ENCODE data around the gene MAP2K1.

MAP2K1 gene

DNA sequence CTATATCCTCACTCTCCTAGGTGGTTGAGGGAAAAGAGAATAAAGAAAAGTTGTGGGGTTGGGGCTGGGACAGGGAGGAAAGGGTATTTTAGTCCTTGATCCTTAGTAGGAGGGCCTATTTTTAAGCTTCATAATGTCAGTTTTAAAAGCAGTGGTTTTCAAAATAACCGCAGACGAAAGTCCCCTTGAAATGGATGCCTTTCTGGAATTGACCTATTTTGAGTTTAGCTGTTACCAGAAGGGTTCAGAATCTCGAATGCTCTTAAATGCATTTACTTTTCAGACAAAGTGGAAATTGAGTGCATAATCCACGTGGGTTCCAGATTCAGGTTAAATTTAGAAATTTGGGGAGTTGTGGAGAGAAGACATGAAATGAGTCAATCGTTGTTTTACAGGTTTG, 16.6 kb downstream of the MAP2K1 start:
- Histone ChIP-seq H3K27ac (ENCODE audit: low read length) (no peak overlapping the region), H3K27me3 (replicated peaks; ENCODE audit: insufficient read depth, low read length) (no peaks in the 10 kb centered on the region), H4K20me1 (ENCODE audit: insufficient read depth, low read length) (peaks cover 14% of the 10 kb centered on the region; the same call in 1 of the 2 replicates), H3K79me2 (ENCODE audit: low read length) (peaks cover 99% of the 10 kb centered on the region), H3K36me3 (replicated peaks; ENCODE audit: insufficient read depth, low read length) (no peaks in the 10 kb centered on the region), H3K9me2 (replicated peaks; ENCODE audit: insufficient read depth, low read length) (no peaks in the 10 kb centered on the region), H2AFZ (ENCODE audit: low read length) (no peak overlapping the region), H3K9me3 (replicated peaks; ENCODE audit: insufficient read depth, low read length) (no peaks in the 10 kb centered on the region), H3K4me1 (ENCODE audit: low read length) (no peaks in the 10 kb centered on the region), H3K4me2 (ENCODE audit: low read depth, low read length) (no peak overlapping the region), H3K4me3 (ENCODE audit: low read length) (no peak overlapping the region), H3K9ac (ENCODE audit: low read length) (no peak overlapping the region), H3F3A (ENCODE audit: insufficient read depth, low read length) (no peaks in the 10 kb centered on the region)
- DNase-seq = no peak
- TF ChIP-seq, protein P1, sequence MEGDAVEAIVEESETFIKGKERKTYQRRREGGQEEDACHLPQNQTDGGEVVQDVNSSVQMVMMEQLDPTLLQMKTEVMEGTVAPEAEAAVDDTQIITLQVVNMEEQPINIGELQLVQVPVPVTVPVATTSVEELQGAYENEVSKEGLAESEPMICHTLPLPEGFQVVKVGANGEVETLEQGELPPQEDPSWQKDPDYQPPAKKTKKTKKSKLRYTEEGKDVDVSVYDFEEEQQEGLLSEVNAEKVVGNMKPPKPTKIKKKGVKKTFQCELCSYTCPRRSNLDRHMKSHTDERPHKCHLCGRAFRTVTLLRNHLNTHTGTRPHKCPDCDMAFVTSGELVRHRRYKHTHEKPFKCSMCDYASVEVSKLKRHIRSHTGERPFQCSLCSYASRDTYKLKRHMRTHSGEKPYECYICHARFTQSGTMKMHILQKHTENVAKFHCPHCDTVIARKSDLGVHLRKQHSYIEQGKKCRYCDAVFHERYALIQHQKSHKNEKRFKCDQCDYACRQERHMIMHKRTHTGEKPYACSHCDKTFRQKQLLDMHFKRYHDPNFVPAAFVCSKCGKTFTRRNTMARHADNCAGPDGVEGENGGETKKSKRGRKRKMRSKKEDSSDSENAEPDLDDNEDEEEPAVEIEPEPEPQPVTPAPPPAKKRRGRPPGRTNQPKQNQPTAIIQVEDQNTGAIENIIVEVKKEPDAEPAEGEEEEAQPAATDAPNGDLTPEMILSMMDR (IDR thresholded peaks at IDR 0.05; ENCODE audit: low read length) = no peak

DNA sequence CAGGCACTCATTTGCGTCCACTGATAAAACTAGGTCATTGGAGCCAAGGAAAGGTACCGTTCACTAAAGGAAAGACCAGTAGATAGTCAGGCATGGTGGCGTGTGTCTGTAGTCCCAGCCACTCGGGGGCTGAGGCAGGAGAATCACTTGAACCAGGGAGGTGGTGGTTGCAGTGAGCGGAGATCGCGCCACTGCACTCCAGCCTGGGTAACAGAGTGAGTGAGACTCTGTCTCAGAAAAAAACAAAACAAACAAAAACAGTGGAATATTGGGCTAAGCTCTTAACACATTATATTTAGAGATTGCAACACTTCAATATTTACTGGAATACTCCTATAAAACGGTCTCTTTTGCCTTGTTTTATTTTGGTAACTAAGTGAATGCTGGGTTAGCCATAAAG, 17.4 kb downstream of the MAP2K1 start:
- DNase-seq = no peak
- no peak overlapping the region for H3K4me2 ChIP-seq (ENCODE audit: low read depth, low read length)
- TF ChIP-seq EZH2 (optimal IDR thresholded peaks at IDR 0.05; ENCODE audit: low read depth, low read length) (no peak), EZH2phosphoT487 (IDR thresholded peaks at IDR 0.05; ENCODE audit: low read length) (no peak)
- TF ChIP-seq, protein P1 (IDR thresholded peaks at IDR 0.05; ENCODE audit: low read length) = no peak
- no peak overlapping the region for H3K9ac ChIP-seq (ENCODE audit: low read length)
- H3K4me3 ChIP-seq (ENCODE audit: low read length) = no peak overlapping the region
- no peaks in the 10 kb centered on the region for H3K36me3 ChIP-seq (replicated peaks; ENCODE audit: insufficient read depth, low read length)
- peaks cover 14% of the 10 kb centered on the region; the same call in 1 of the 2 replicates for H4K20me1 ChIP-seq (ENCODE audit: insufficient read depth, low read length)
- no peaks in the 10 kb centered on the region for H3K9me3 ChIP-seq (replicated peaks; ENCODE audit: insufficient read depth, low read length)
- no peak overlapping the region for H2AFZ ChIP-seq (ENCODE audit: low read length)
- H3F3A ChIP-seq (ENCODE audit: insufficient read depth, low read length) = no peaks in the 10 kb centered on the region
- no peaks in the 10 kb centered on the region for H3K27me3 ChIP-seq (replicated peaks; ENCODE audit: insufficient read depth, low read length)
- peaks cover 99% of the 10 kb centered on the region for H3K79me2 ChIP-seq (ENCODE audit: low read length)
- no peak overlapping the region for H3K27ac ChIP-seq (ENCODE audit: low read length)
- peaks cover 2% of the 10 kb centered on the region; the same call in 1 of the 2 replicates for H3K4me1 ChIP-seq (ENCODE audit: low read length)
- no peaks in the 10 kb centered on the region for H3K9me2 ChIP-seq (replicated peaks; ENCODE audit: insufficient read depth, low read length)

DNA sequence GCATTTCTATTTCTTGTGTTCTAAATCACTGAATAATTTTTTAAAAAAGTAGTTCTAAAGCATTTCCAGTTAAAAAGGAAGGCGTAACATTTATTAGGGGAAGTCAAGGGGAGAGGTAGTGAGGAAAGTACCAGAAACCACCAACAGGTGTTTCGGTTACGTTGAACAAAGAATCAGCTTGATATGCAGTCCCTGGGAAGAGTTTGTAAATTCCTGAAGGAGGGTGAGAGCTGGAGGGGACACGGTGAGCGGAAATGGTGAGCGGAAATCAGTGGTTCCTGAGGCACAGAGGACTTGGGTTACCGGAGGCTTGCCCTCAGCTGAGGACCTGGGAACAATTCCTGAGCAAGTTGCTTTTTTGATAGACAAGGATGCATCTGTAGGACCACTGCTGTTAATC, 17.8 kb downstream of the MAP2K1 start:
- Histone ChIP-seq H3K4me2 (ENCODE audit: low read depth, low read length) (no peak overlapping the region), H3K27me3 (replicated peaks; ENCODE audit: insufficient read depth, low read length) (no peaks in the 10 kb centered on the region), H2AFZ (ENCODE audit: low read length) (no peak overlapping the region), H3K9me3 (replicated peaks; ENCODE audit: insufficient read depth, low read length) (no peaks in the 10 kb centered on the region), H3K4me1 (ENCODE audit: low read length) (peaks cover 7% of the 10 kb centered on the region; the same call in 1 of the 2 replicates), H3K4me3 (ENCODE audit: low read length) (no peak overlapping the region), H3F3A (ENCODE audit: insufficient read depth, low read length) (no peaks in the 10 kb centered on the region), H3K9me2 (replicated peaks; ENCODE audit: insufficient read depth, low read length) (no peaks in the 10 kb centered on the region), H3K27ac (ENCODE audit: low read length) (no peak overlapping the region), H4K20me1 (ENCODE audit: insufficient read depth, low read length) (peaks cover 14% of the 10 kb centered on the region; the same call in 1 of the 2 replicates), H3K9ac (ENCODE audit: low read length) (no peak overlapping the region), H3K36me3 (replicated peaks; ENCODE audit: insufficient read depth, low read length) (no peaks in the 10 kb centered on the region), H3K79me2 (ENCODE audit: low read length) (peaks cover 99% of the 10 kb centered on the region)
- no peak for DNase-seq
- TF ChIP-seq EZH2phosphoT487 (IDR thresholded peaks at IDR 0.05; ENCODE audit: low read length) (no peak), EZH2 (optimal IDR thresholded peaks at IDR 0.05; ENCODE audit: low read depth, low read length) (no peak)
- TF ChIP-seq, protein P1 (IDR thresholded peaks at IDR 0.05; ENCODE audit: low read length) = no peak
